Kidney (tissue), 14 donors: ENCODE data around the gene ARID1B. TPM values are rescaled to one million over a fixed set of nuclear protein-coding genes. Genes with fewer than 3 reads are reported as not detected.

Experiments
- DNase-seq, 5 donors: peaks; one replicate each; pipeline ENCODE4 v3.0.0-alpha.2; 2013 to 2020
- FAIRE-seq: peaks from 2 replicates; lab custom pipeline; 2012; peaks lifted over from hg19 to GRCh38; lab: Jason Lieb, UNC
- H3K27ac ChIP-seq, 2 donors: one replicate each; pipeline ENCODE4 v1.7.0; 2013; ENCODE audit warnings: low read depth in 2 of 2, low read length in 2 of 2, inconsistent platforms in 1 of 2
- H3K27me3 ChIP-seq: one replicate; pipeline ENCODE4 v1.7.1; 2013; ENCODE audit warnings: low read length, inconsistent platforms; ENCODE audit not compliant: control insufficient read depth, insufficient read depth
- H3K36me3 ChIP-seq, 3 donors: one replicate each; pipeline versions ENCODE4 v1.7.0 to v1.7.1; 2013; ENCODE audit warnings: low read length in 3 of 3, control low read depth in 1 of 3, inconsistent platforms in 1 of 3; ENCODE audit not compliant: insufficient read depth in 3 of 3, control insufficient read depth in 2 of 3
- H3K4me1 ChIP-seq, 3 donors: one replicate each; pipeline versions ENCODE4 v1.7.0 to v1.7.1; 2013; ENCODE audit warnings: low read length in 3 of 3, inconsistent platforms in 1 of 3, low read depth in 1 of 3; ENCODE audit not compliant: control insufficient read depth in 2 of 3, insufficient read depth in 2 of 3
- H3K4me3 ChIP-seq, 3 donors: one replicate each; pipeline versions ENCODE4 v1.7.0 to v1.8.1; 2013; ENCODE audit warnings: low read length in 3 of 3, control low read depth in 1 of 3, inconsistent platforms in 1 of 3
- H3K9ac ChIP-seq, 3 donors: one replicate each; pipeline versions ENCODE4 v1.7.0 to v1.7.1; 2013; ENCODE audit warnings: low read length in 3 of 3, control low read depth in 1 of 3, inconsistent platforms in 1 of 3
- H3K9me3 ChIP-seq, 3 donors: one replicate each; pipeline versions ENCODE4 v1.7.0 to v1.7.1; 2013; ENCODE audit warnings: low read length in 3 of 3, control low read depth in 1 of 3, inconsistent platforms in 1 of 3; ENCODE audit not compliant: control insufficient read depth in 2 of 3, insufficient read depth in 1 of 3
- intact Hi-C: fragments of 100-400 bp; cut with DNase I; formaldehyde crosslinking; loops from one replicate; pipeline ENCODE4 v1.11.1; 2022
- polyA plus RNA-seq: library from polyadenylated mRNA; stranded (reverse); fragments of 350-450 nt; fragmentation: Illumina TruSeq; extraction: RNeasy Lipid Tissue Mini Kit (QIAGEN cat#74804); gene quantifications from one replicate; pipeline ENCODE4 v1.2.3, GENCODE V29; 2014; ENCODE audit warnings: low read depth, low replicate concordance; ENCODE audit not compliant: insufficient read depth
- total RNA-seq: library from RNA; stranded (reverse); fragmentation: NEBNext Ultra II Directional; extraction: Animal tissue kit (Norgen Biotek cat#: 25700); gene quantifications from one replicate; pipeline ENCODE4 v1.2.1, GENCODE V29; 2021
- TF ChIP-seq, protein P1 (sequence below): IDR thresholded peaks from 3 replicates; pipeline ENCODE4 v1.5.1; 2012; ENCODE audit warnings: mild to moderate bottlenecking, moderate library complexity, borderline replicate concordance; ENCODE audit not compliant: insufficient read depth; ENCODE audit errors: extremely low read depth
- donor health status: control.
- donor health status: control.
- donor health status: control.
- donor health status: control.
- donor health status: control.
- donor health status: DM: yes; HTN: yes; CAD: no.
- donor health status: Normal renal cell carcinoma (clear cell type).

Gene ARID1B
- total and polyA plus RNA-seq, 2 donors from 2014 or later = 16.4 to 110 TPM

DNA sequence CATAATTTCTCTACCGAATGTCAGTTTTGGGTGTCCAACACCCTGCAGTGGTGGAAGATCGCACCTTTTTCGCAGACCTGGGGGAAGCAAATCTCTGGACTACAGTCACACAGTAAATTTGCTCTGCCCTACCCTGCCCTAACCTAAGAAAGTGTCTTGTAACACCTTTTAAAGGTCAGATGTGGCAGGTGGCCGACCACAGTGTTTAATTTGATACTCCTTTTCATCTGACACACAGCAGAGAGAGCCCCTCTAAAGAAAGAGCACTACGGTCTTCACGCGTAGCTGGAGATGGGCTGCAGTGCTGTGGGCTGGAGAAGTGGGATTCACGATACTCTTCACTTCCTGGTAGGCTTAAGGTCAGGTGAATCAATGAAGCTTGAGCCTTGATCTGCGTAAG is 436.2 kb downstream of the ARID1B start:
- TF ChIP-seq, protein P1, sequence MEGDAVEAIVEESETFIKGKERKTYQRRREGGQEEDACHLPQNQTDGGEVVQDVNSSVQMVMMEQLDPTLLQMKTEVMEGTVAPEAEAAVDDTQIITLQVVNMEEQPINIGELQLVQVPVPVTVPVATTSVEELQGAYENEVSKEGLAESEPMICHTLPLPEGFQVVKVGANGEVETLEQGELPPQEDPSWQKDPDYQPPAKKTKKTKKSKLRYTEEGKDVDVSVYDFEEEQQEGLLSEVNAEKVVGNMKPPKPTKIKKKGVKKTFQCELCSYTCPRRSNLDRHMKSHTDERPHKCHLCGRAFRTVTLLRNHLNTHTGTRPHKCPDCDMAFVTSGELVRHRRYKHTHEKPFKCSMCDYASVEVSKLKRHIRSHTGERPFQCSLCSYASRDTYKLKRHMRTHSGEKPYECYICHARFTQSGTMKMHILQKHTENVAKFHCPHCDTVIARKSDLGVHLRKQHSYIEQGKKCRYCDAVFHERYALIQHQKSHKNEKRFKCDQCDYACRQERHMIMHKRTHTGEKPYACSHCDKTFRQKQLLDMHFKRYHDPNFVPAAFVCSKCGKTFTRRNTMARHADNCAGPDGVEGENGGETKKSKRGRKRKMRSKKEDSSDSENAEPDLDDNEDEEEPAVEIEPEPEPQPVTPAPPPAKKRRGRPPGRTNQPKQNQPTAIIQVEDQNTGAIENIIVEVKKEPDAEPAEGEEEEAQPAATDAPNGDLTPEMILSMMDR = no peak
- Histone ChIP-seq H3K9me3 (no peaks in the 10 kb centered on the region), H3K27me3 (no peaks in the 10 kb centered on the region), H3K27ac (no peak overlapping the region), H3K4me1 (no peaks in the 10 kb centered on the region), H3K36me3 (no peaks in the 10 kb centered on the region), H3K4me3 (no peak overlapping the region), H3K9ac (no peak overlapping the region)
- DNase-seq = no peak
- no peak for FAIRE-seq
- intact Hi-C loops = no loop called here

DNA sequence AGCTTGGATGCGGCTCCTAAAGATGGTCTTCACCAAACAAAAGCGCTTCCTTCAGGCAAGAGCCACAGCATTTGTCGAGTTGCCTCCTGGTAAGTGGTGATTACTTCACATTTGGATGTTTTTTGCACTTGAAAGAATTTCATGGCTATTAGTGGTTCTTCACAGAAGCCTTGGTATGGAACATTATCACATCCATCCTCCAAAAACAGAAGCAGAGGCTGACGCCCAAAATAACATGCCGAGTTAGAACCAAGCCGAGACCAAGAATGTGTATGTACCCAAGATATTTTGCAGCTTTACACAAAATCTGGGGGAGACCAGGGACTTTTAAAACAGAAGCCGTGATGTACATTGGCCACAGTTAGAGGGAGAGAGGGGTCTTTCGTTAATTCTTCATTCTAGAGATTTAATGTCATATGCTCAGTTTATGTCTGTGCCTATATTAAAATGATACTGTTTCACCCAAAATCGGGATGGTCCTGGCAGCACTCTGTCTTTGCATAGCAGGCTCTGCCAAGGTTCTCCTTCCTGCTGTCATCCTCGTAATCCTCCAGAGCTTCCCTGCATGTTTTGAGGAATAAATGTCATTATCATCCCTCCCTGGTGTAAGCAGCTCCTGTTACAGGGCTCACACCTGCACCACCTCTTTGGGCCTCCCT is 436.9 kb downstream of the ARID1B start:
- no peaks in the 10 kb centered on the region for H3K9me3 ChIP-seq
- TF ChIP-seq, protein P1 = no peak

DNA sequence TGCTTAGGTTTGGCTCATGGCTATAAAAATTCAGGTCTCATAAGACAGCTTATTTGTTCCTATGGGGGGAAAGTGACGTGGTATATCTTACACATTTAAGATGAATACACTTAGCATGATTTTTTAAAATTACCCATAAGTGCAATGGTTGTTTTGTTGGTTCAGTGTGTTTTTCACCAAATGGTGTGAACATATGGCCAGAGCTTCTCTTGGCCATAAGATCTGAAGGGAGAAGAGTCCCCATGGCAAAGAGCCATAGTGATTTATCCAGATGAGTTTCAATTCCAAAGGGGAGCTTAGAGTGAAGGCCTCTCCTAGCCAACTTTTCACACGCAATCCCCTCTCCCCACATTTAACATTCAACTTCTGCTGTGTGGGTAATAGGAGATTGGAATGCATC is 438.5 kb downstream of the ARID1B start:
- Histone ChIP-seq H3K4me3 (no peak overlapping the region), H3K9ac (no peak overlapping the region), H3K4me1 (no peaks in the 10 kb centered on the region), H3K27me3 (no peaks in the 10 kb centered on the region), H3K27ac (no peak overlapping the region), H3K9me3 (no peaks in the 10 kb centered on the region), H3K36me3 (no peaks in the 10 kb centered on the region)
- intact Hi-C loops = no loop called here
- TF ChIP-seq, protein P1 = no peak
- DNase-seq (no peak), FAIRE-seq (no peak)

More for the DNA sequence above, 436.9 kb downstream of the ARID1B start:
- no peak overlapping the region for H3K4me3 ChIP-seq
- H3K27ac ChIP-seq = no peak overlapping the region
- H3K27me3 ChIP-seq = no peaks in the 10 kb centered on the region
- no peaks in the 10 kb centered on the region for H3K4me1 ChIP-seq
- DNase-seq = no peak
- no peak for FAIRE-seq
- H3K9ac ChIP-seq = no peak overlapping the region
- no peaks in the 10 kb centered on the region for H3K36me3 ChIP-seq
- intact Hi-C loops = no loop called here
